Measurements from ENCODE around the gene DPH1. TPM values are rescaled to one million over a fixed set of nuclear protein-coding genes. Genes with fewer than 3 reads are reported as not detected.

Gene DPH1
- total RNA-seq, 4 donors from 2014 or later: 41.6 to 61.1 (median 49.3) TPM

GRCh38 chr17:2071455-2072281 lies 41.7 kb downstream of the DPH1 start:
- Histone ChIP-seq H3K27me3 (no peaks in the 10 kb centered on the region), H3K27ac (peak overlapping the region; percentile 33 to 79 (median 63)), H3K4me1 (peaks cover 6 to 56% of the 10 kb centered on the region in 2 donors), H3K4me3 (replicated peaks in 1 of 3) (no peak overlapping the region), H3K36me3 (no peaks in the 10 kb centered on the region), H3K9me3 (no peaks in the 10 kb centered on the region)
- peak in 1 of 2 donors; percentile 45 for DNase-seq
- 81 to 90% methylated on average over 29 to 31 of the region's 31 CpGs for WGBS, 2 donors
- no peak for TF ChIP-seq POLR2A (IDR thresholded peaks at IDR 0.05)
- no peak for TF ChIP-seq CTCF (IDR thresholded peaks at IDR 0.05)
- intact Hi-C loops (cut with DNase I): no loop called here

- Histone ChIP-seq H3K27ac (peak overlapping the region; percentile 24 to 78 (median 58)), H3K36me3 (peaks cover 0 to 6% of the 10 kb centered on the region in 2 donors), H3K27me3 (no peaks in the 10 kb centered on the region), H3K4me1 (peaks cover 0 to 29% of the 10 kb centered on the region in 2 donors), H3K9me3 (no peaks in the 10 kb centered on the region), H3K4me3 (replicated peaks in 1 of 3) (no peak overlapping the region)
- TF ChIP-seq POLR2A (IDR thresholded peaks at IDR 0.05) (no peak), CTCF (IDR thresholded peaks at IDR 0.05) (no peak)
- 68 to 74% methylated on average over 2 to 10 of the region's 10 CpGs for WGBS, 2 donors
- intact Hi-C loops (cut with DNase I): no loop called here
- no peak for DNase-seq
These were observed 45.0 kb downstream of the DPH1 start for GRCh38 chr17:2074919-2075318.

GRCh38 chr17:2075336-2076086 lies 45.6 kb downstream of the DPH1 start:
- 73 to 89% methylated on average over 10 to 12 of the region's 13 CpGs for WGBS, 2 donors
- peak overlapping the region; percentile 58 to 78 (median 59) for H3K27ac ChIP-seq
- H3K4me1 ChIP-seq: peaks cover 0 to 24% of the 10 kb centered on the region in 2 donors
- peaks cover 0 to 6% of the 10 kb centered on the region in 2 donors for H3K36me3 ChIP-seq
- intact Hi-C loops (cut with DNase I): no loop called here
- no peaks in the 10 kb centered on the region for H3K9me3 ChIP-seq
- TF ChIP-seq CTCF (IDR thresholded peaks at IDR 0.05) (no peak), POLR2A (IDR thresholded peaks at IDR 0.05) (no peak)
- no peaks in the 10 kb centered on the region for H3K27me3 ChIP-seq
- no peak for DNase-seq
- H3K4me3 ChIP-seq (replicated peaks in 1 of 3): no peak overlapping the region

GRCh38 chr17:2076087-2076984 lies 46.4 kb downstream of the DPH1 start:
- H3K27me3 ChIP-seq: no peaks in the 10 kb centered on the region
- H3K36me3 ChIP-seq: peaks cover 6 to 11% of the 10 kb centered on the region in 2 donors
- intact Hi-C loops (cut with DNase I): no loop called here
- WGBS, 2 donors: 62 to 80% methylated on average over 13 to 17 of the region's 17 CpGs
- H3K9me3 ChIP-seq: no peaks in the 10 kb centered on the region
- H3K4me3 ChIP-seq (replicated peaks in 1 of 3): no peak overlapping the region
- no peak for TF ChIP-seq CTCF (IDR thresholded peaks at IDR 0.05)
- TF ChIP-seq POLR2A (IDR thresholded peaks at IDR 0.05): no peak
- peak overlapping the region; percentile 58 to 78 (median 59) for H3K27ac ChIP-seq
- H3K4me1 ChIP-seq: peaks cover 0 to 16% of the 10 kb centered on the region in 2 donors
- DNase-seq: no peak

Measured in thyroid gland (tissue), 4 donors.